Lower lobe of right lung (tissue), 2 donors: ENCODE data around the gene WDR6. TPM values are rescaled to one million over a fixed set of nuclear protein-coding genes. Genes with fewer than 3 reads are reported as not detected.

Experiments used
- ATAC-seq, 2 donors: fragments of 200-7000 bp; cut with Tn5 transposase; one replicate each; pipeline ENCODE4 v1.9.1; 2020 to 2022; ENCODE audit warnings: mild to moderate bottlenecking in 2 of 2, moderate library complexity in 2 of 2
- DNase-seq: peaks from one replicate; pipeline ENCODE4 v3.0.0-alpha.2; 2020
- H3K27ac ChIP-seq: fragments of 200-600 bp; one replicate; pipeline ENCODE4 v1.8.0; 2022
- H3K27me3 ChIP-seq: fragments of 200-600 bp; one replicate; pipeline ENCODE4 v1.8.0; 2022; ENCODE audit warnings: low read depth
- H3K36me3 ChIP-seq: fragments of 200-600 bp; one replicate; pipeline ENCODE4 v1.8.0; 2022; ENCODE audit warnings: mild to moderate bottlenecking
- H3K4me1 ChIP-seq: fragments of 200-600 bp; one replicate; pipeline ENCODE4 v1.8.0; 2022
- H3K4me3 ChIP-seq: fragments of 200-600 bp; one replicate; pipeline ENCODE4 v1.8.0; 2022; ENCODE audit warnings: mild to moderate bottlenecking
- H3K9me3 ChIP-seq: fragments of 200-600 bp; one replicate; pipeline ENCODE4 v1.8.0; 2022
- CTCF ChIP-seq: fragments of 200-600 bp; IDR thresholded peaks from one replicate; pipeline ENCODE4 v1.8.0; 2022; ENCODE audit warnings: antibody characterized with exemption, mild to moderate bottlenecking
- intact Hi-C: fragments of 100-400 bp; cut with DNase I; formaldehyde crosslinking; loops from one replicate; pipeline ENCODE4 v1.11.0; 2022
- total RNA-seq: library from RNA; stranded (reverse); fragmentation: NEBNext Ultra II Directional; extraction: Animal tissue kit (Norgen Biotek cat#: 25700); gene quantifications from one replicate; pipeline ENCODE4 v1.2.1, GENCODE V29; 2021
- donor health status: DM: no; HTN: yes; CAD: no; lungs with severe emphysema.

The WDR6 gene
- total RNA-seq, 1 donor from 2014 or later = 157 TPM

DNA sequence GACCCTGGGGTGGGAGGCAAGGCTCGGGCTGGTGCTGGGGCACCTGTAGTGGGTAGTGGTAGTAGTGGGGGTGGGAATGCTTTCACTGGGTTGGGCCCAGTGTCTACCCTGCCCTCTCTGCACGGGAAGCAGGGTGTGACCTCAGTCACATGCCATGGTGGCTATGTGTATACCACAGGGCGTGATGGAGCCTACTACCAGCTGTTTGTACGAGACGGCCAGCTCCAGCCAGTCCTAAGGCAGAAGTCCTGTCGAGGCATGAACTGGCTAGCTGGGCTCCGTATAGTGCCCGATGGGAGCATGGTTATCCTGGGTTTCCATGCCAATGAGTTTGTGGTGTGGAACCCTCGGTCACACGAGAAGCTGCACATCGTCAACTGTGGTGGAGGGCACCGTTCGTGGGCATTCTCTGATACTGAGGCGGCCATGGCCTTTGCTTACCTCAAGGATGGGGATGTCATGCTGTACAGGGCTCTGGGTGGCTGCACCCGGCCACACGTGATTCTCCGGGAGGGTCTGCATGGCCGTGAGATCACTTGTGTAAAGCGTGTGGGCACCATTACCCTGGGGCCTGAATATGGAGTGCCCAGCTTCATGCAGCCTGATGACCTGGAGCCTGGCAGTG lies 6.0 kb downstream of the WDR6 start:
- no peak for TF ChIP-seq CTCF
- Histone ChIP-seq H3K4me1 (peaks cover 20% of the 10 kb centered on the region), H3K9me3 (no peaks in the 10 kb centered on the region), H3K27me3 (no peaks in the 10 kb centered on the region), H3K36me3 (peaks cover 57% of the 10 kb centered on the region), H3K27ac (no peak overlapping the region), H3K4me3 (no peak overlapping the region)
- ATAC-seq (no peak), DNase-seq (no peak)
- intact Hi-C loops = no loop called here

DNA sequence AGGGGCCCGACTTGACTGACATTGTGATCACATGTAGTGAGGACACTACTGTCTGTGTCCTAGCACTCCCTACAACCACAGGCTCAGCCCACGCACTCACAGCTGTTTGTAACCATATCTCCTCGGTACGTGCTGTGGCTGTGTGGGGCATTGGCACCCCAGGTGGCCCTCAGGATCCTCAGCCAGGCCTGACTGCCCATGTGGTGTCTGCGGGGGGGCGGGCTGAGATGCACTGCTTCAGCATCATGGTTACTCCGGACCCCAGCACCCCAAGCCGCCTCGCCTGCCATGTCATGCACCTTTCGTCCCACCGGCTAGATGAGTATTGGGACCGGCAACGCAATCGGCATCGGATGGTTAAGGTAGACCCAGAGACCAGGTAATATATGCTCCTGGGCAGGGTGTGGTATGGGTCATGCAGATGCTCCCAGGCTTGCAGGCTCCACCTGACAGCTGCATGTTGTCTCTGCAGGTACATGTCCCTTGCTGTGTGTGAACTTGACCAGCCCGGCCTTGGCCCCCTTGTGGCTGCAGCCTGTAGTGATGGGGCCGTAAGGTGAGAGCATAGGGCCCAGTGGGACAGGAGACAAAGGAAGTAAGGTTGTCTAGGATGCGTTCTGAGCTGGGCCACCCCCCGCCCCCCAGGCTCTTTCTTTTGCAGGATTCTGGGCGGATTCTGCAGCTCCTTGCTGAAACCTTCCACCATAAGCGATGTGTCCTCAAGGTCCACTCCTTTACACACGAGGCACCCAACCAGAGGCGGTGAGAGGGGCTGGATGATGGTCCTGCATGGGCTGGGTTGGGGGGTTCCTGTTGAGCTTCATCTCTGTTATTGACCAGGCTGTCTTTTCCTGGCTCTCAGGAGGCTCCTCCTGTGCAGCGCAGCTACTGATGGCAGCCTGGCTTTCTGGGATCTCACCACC lies 6.8 kb downstream of the WDR6 start:
- Histone ChIP-seq H3K27me3 (no peaks in the 10 kb centered on the region), H3K27ac (no peak overlapping the region), H3K4me1 (peaks cover 18% of the 10 kb centered on the region), H3K36me3 (peaks cover 57% of the 10 kb centered on the region), H3K4me3 (no peak overlapping the region), H3K9me3 (no peaks in the 10 kb centered on the region)
- ATAC-seq (no peak), DNase-seq (no peak)
- intact Hi-C loops = no loop called here
- peak; percentile 49 for TF ChIP-seq CTCF

DNA sequence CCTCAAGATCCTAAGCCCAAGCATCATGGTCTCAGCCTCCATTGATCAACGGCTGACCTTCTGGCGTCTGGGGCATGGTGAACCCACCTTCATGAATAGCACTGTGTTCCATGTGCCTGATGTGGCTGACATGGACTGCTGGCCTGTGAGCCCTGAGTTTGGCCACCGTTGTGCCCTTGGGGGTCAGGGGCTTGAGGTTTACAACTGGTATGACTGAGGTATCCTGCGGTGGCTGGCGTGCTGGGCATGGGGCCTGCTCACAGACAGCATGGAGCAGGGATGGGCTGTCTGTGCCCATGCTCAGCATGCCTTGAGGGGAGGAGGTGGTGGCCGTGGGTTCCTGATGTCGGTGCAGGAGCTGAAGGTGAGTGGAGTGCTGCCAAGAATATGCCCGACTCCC lies 7.9 kb downstream of the WDR6 start:
- no peaks in the 10 kb centered on the region for H3K27me3 ChIP-seq
- peaks cover 57% of the 10 kb centered on the region for H3K36me3 ChIP-seq
- no peak overlapping the region for H3K4me3 ChIP-seq
- no peak for TF ChIP-seq CTCF
- ATAC-seq (no peak), DNase-seq (no peak)
- intact Hi-C loops = no loop called here
- no peak overlapping the region for H3K27ac ChIP-seq
- peaks cover 29% of the 10 kb centered on the region for H3K4me1 ChIP-seq
- no peaks in the 10 kb centered on the region for H3K9me3 ChIP-seq

- DNase-seq (no peak), ATAC-seq (no peak)
- intact Hi-C loops = no loop called here
- no peak for TF ChIP-seq CTCF
- no peak overlapping the region for H3K4me3 ChIP-seq
- H3K27ac ChIP-seq = no peak overlapping the region
- H3K36me3 ChIP-seq = peaks cover 57% of the 10 kb centered on the region
- H3K4me1 ChIP-seq = peaks cover 34% of the 10 kb centered on the region
- no peaks in the 10 kb centered on the region for H3K9me3 ChIP-seq
- H3K27me3 ChIP-seq = no peaks in the 10 kb centered on the region
Observed at GRCh38 chr3:49015765-49016164, 8.6 kb downstream of the WDR6 start.

- Histone ChIP-seq H3K4me3 (no peak overlapping the region), H3K9me3 (no peaks in the 10 kb centered on the region), H3K27me3 (no peaks in the 10 kb centered on the region), H3K27ac (no peak overlapping the region), H3K36me3 (peaks cover 51% of the 10 kb centered on the region), H3K4me1 (peaks cover 34% of the 10 kb centered on the region)
- no peak for TF ChIP-seq CTCF
- DNase-seq (no peak), ATAC-seq (no peak)
- intact Hi-C loops = no loop called here
Observed at GRCh38 chr3:49016414-49017228, 9.4 kb downstream of the WDR6 start.
